Activated CD8-positive, alpha-beta T cell treated with anti-CD3 and anti-CD28 coated beads, Interleukin-2, amount 10 ng/mL, durations not matched to agents 7 days and 5 days (primary cell): ENCODE data around the gene KIAA1614. TPM values are rescaled to one million over a fixed set of nuclear protein-coding genes. Genes with fewer than 3 reads are reported as not detected.

Source experiments
- ATAC-seq: fragments of 150-1000 bp; cut with Tn5 transposase; one replicate; pipeline ENCODE4 v1.10.0; 2021; ENCODE audit warnings: moderate library complexity
- CTCF ChIA-PET: fragments of 350-600 bp; sonication (Branson Sonifier 250); formaldehyde crosslinking; loops from one replicate; lab custom pipeline; 2021; ENCODE audit warnings: antibody characterized with exemption; lab: Charles Lee
- POLR2A ChIA-PET: fragments of 350-600 bp; sonication (Branson Sonifier 250); formaldehyde crosslinking; loops from one replicate; lab custom pipeline; 2021; ENCODE audit warnings: antibody characterized with exemption; lab: Charles Lee
- DNase-seq: peaks from one replicate; pipeline ENCODE4 v3.0.0-alpha.2; 2020
- H3K27ac Mint-ChIP-seq: one replicate; pipeline ENCODE4 v1.8.0; 2021; ENCODE audit warnings: mild to moderate bottlenecking, mixed read lengths
- H3K27me3 Mint-ChIP-seq: one replicate; pipeline ENCODE4 v1.8.0; 2021; ENCODE audit warnings: low read depth, mixed read lengths
- H3K36me3 Mint-ChIP-seq: one replicate; pipeline ENCODE4 v1.8.0; 2021; ENCODE audit warnings: low read depth, mixed read lengths
- H3K4me1 Mint-ChIP-seq: one replicate; pipeline ENCODE4 v1.8.0; 2021; ENCODE audit warnings: low read depth, mixed read lengths
- H3K4me3 Mint-ChIP-seq: one replicate; pipeline ENCODE4 v1.8.0; 2021; ENCODE audit warnings: mild to moderate bottlenecking, mixed read lengths
- H3K9me3 Mint-ChIP-seq: one replicate; pipeline ENCODE4 v1.8.0; 2022; ENCODE audit warnings: mixed read lengths; ENCODE audit not compliant: insufficient read depth
- total RNA-seq, 2 experiments: library from RNA; stranded (reverse); gene quantifications; one replicate each; pipeline ENCODE4 v1.2.3, GENCODE V29; 2021

KIAA1614 gene
- total RNA-seq, 2 experiments from 2014 or later: 0.13 to 0.21 TPM

GRCh38 chr1:180940445-180940844, 27.7 kb downstream of the KIAA1614 start:
- H3K36me3 Mint-ChIP-seq: no peaks in the 10 kb centered on the region
- no peaks in the 10 kb centered on the region for H3K27me3 Mint-ChIP-seq
- no peak for DNase-seq
- no peak overlapping the region for H3K4me3 Mint-ChIP-seq
- H3K27ac Mint-ChIP-seq: no peak overlapping the region
- POLR2A ChIA-PET: no interaction called here
- CTCF ChIA-PET: no interaction called here
- ATAC-seq: no peak
- no peaks in the 10 kb centered on the region for H3K9me3 Mint-ChIP-seq
- H3K4me1 Mint-ChIP-seq: peaks cover 10% of the 10 kb centered on the region

GRCh38 chr1:180941518-180942275, 29.0 kb downstream of the KIAA1614 start:
- Mint-ChIP-seq H3K4me1 (peaks cover 14% of the 10 kb centered on the region), H3K27ac (no peak overlapping the region), H3K4me3 (no peak overlapping the region), H3K9me3 (peaks cover 6% of the 10 kb centered on the region), H3K27me3 (no peaks in the 10 kb centered on the region), H3K36me3 (peaks cover 6% of the 10 kb centered on the region)
- DNase-seq (no peak), ATAC-seq (no peak)
- CTCF ChIA-PET: no interaction called here
- POLR2A ChIA-PET: no interaction called here

- POLR2A ChIA-PET: no interaction called here
- Mint-ChIP-seq H3K4me1 (peaks cover 4% of the 10 kb centered on the region), H3K9me3 (peaks cover 17% of the 10 kb centered on the region), H3K4me3 (no peak overlapping the region), H3K36me3 (peaks cover 35% of the 10 kb centered on the region), H3K27ac (no peak overlapping the region), H3K27me3 (no peaks in the 10 kb centered on the region)
- CTCF ChIA-PET: interaction anchor here (1.0 kb wide), 1 partner anchor 145 kb away, joined by 3 read pairs; no protein-coding TSS in a partner anchor
- DNase-seq (no peak), ATAC-seq (no peak)
These were observed 32.5 kb downstream of the KIAA1614 start for GRCh38 chr1:180945151-180945550.

GRCh38 chr1:180945551-180945950, 32.9 kb downstream of the KIAA1614 start:
- peaks cover 17% of the 10 kb centered on the region for H3K9me3 Mint-ChIP-seq
- H3K36me3 Mint-ChIP-seq: peaks cover 37% of the 10 kb centered on the region
- CTCF ChIA-PET: no interaction called here
- H3K4me3 Mint-ChIP-seq: no peak overlapping the region
- POLR2A ChIA-PET: no interaction called here
- ATAC-seq (no peak), DNase-seq (no peak)
- H3K27ac Mint-ChIP-seq: no peak overlapping the region
- peaks cover 4% of the 10 kb centered on the region for H3K4me1 Mint-ChIP-seq
- no peaks in the 10 kb centered on the region for H3K27me3 Mint-ChIP-seq

GRCh38 chr1:180946056-180946455, 33.4 kb downstream of the KIAA1614 start:
- Mint-ChIP-seq H3K27ac (no peak overlapping the region), H3K4me3 (no peak overlapping the region), H3K4me1 (peaks cover 4% of the 10 kb centered on the region), H3K36me3 (peaks cover 39% of the 10 kb centered on the region), H3K27me3 (no peaks in the 10 kb centered on the region), H3K9me3 (peaks cover 17% of the 10 kb centered on the region)
- ChIA-PET CTCF (no interaction called here), POLR2A (no interaction called here)
- DNase-seq (no peak), ATAC-seq (no peak)

- Mint-ChIP-seq H3K27ac (no peak overlapping the region), H3K9me3 (peaks cover 17% of the 10 kb centered on the region), H3K27me3 (no peaks in the 10 kb centered on the region), H3K4me3 (no peak overlapping the region), H3K36me3 (peaks cover 39% of the 10 kb centered on the region), H3K4me1 (peaks cover 4% of the 10 kb centered on the region)
- no peak for DNase-seq
- ChIA-PET CTCF (no interaction called here), POLR2A (no interaction called here)
- no peak for ATAC-seq
These were observed 34.1 kb downstream of the KIAA1614 start for GRCh38 chr1:180946541-180947498.

GRCh38 chr1:180947499-180947885, 34.8 kb downstream of the KIAA1614 start:
- Mint-ChIP-seq H3K4me1 (peaks cover 4% of the 10 kb centered on the region), H3K4me3 (no peak overlapping the region), H3K27me3 (no peaks in the 10 kb centered on the region), H3K27ac (no peak overlapping the region), H3K36me3 (peaks cover 39% of the 10 kb centered on the region), H3K9me3 (peaks cover 17% of the 10 kb centered on the region)
- CTCF ChIA-PET: no interaction called here
- no peak for ATAC-seq
- no peak for DNase-seq
- POLR2A ChIA-PET: no interaction called here

GRCh38 chr1:180947901-180948640, 35.4 kb downstream of the KIAA1614 start:
- ATAC-seq (no peak), DNase-seq (no peak)
- Mint-ChIP-seq H3K4me3 (no peak overlapping the region), H3K9me3 (peaks cover 17% of the 10 kb centered on the region), H3K36me3 (peaks cover 39% of the 10 kb centered on the region), H3K27ac (no peak overlapping the region), H3K4me1 (peaks cover 5% of the 10 kb centered on the region), H3K27me3 (no peaks in the 10 kb centered on the region)
- POLR2A ChIA-PET: no interaction called here
- CTCF ChIA-PET: no interaction called here

- H3K27me3 Mint-ChIP-seq: no peaks in the 10 kb centered on the region
- H3K27ac Mint-ChIP-seq: no peak overlapping the region
- peaks cover 8% of the 10 kb centered on the region for H3K4me1 Mint-ChIP-seq
- H3K36me3 Mint-ChIP-seq: peaks cover 39% of the 10 kb centered on the region
- no peak overlapping the region for H3K4me3 Mint-ChIP-seq
- no peak for DNase-seq
- peaks cover 17% of the 10 kb centered on the region for H3K9me3 Mint-ChIP-seq
- POLR2A ChIA-PET: no interaction called here
- CTCF ChIA-PET: no interaction called here
- no peak for ATAC-seq
These were observed 36.2 kb downstream of the KIAA1614 start for GRCh38 chr1:180948641-180949615.

- peaks cover 17% of the 10 kb centered on the region for H3K9me3 Mint-ChIP-seq
- CTCF ChIA-PET: no interaction called here
- no peaks in the 10 kb centered on the region for H3K27me3 Mint-ChIP-seq
- peaks cover 39% of the 10 kb centered on the region for H3K36me3 Mint-ChIP-seq
- H3K27ac Mint-ChIP-seq: no peak overlapping the region
- DNase-seq: no peak
- POLR2A ChIA-PET: no interaction called here
- peaks cover 9% of the 10 kb centered on the region for H3K4me1 Mint-ChIP-seq
- ATAC-seq: no peak
- no peak overlapping the region for H3K4me3 Mint-ChIP-seq
These were observed 36.9 kb downstream of the KIAA1614 start for GRCh38 chr1:180949616-180950000.

- no peak overlapping the region for H3K4me3 Mint-ChIP-seq
- H3K4me1 Mint-ChIP-seq: peaks cover 9% of the 10 kb centered on the region
- no peaks in the 10 kb centered on the region for H3K27me3 Mint-ChIP-seq
- no peak overlapping the region for H3K27ac Mint-ChIP-seq
- ChIA-PET POLR2A (no interaction called here), CTCF (no interaction called here)
- DNase-seq (no peak), ATAC-seq (no peak)
- peaks cover 39% of the 10 kb centered on the region for H3K36me3 Mint-ChIP-seq
- peaks cover 17% of the 10 kb centered on the region for H3K9me3 Mint-ChIP-seq
These were observed 37.6 kb downstream of the KIAA1614 start for GRCh38 chr1:180950321-180950720.
